ENCODE data around the gene VAMP2.

The VAMP2 gene

DNA sequence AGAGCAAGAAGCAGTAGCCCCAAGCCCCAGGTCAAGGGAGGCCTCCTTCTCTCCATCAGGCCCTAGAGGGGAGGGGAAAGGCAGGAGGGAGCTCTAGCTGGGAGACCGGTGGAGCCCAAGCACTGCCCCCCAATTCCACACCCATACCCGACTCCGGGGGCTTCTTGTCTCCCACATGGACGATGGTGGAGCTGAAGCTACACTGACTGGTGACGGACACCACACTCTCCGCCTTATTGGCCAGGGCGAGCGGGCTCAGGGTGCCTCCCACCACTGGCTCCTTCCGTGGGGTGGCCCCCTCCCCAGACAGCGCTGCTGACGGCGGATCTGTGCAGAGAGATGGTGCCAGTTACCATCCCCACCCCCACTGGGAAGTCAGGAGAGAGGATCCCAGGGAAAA, 16.9 kb downstream of the VAMP2 start:
- peaks cover 4 to 30% of the 10 kb centered on the region in 2 donors for H3K4me1 ChIP-seq (ENCODE audit: control insufficient read depth in 1 of 2, insufficient read depth in 2 of 2, low read length in 2 of 2)
- H3K27ac ChIP-seq (ENCODE audit: low read length), result no peak overlapping the region
- no peaks in the 10 kb centered on the region for H3K27me3 ChIP-seq (ENCODE audit: low read depth, low read length)
- peaks cover 85 to 100% of the 10 kb centered on the region in 2 donors for H3K36me3 ChIP-seq (ENCODE audit: control insufficient read depth in 1 of 2, insufficient read depth in 2 of 2, low read length in 2 of 2)
- H3K9me3 ChIP-seq (ENCODE audit: control insufficient read depth in 1 of 2, low read length in 2 of 2), result no peaks in the 10 kb centered on the region
- H3K4me3 ChIP-seq (ENCODE audit: low read depth in 1 of 2, low read length in 2 of 2), result no peak overlapping the region

- Histone ChIP-seq H3K9me3 (ENCODE audit: control insufficient read depth in 1 of 2, low read length in 2 of 2) (no peaks in the 10 kb centered on the region), H3K27me3 (ENCODE audit: low read depth, low read length) (no peaks in the 10 kb centered on the region), H3K36me3 (ENCODE audit: control insufficient read depth in 1 of 2, insufficient read depth in 2 of 2, low read length in 2 of 2) (peaks cover 85 to 100% of the 10 kb centered on the region in 2 donors), H3K4me1 (ENCODE audit: control insufficient read depth in 1 of 2, insufficient read depth in 2 of 2, low read length in 2 of 2) (peaks cover 0 to 24% of the 10 kb centered on the region in 2 donors), H3K27ac (ENCODE audit: low read length) (no peak overlapping the region), H3K4me3 (ENCODE audit: low read depth in 1 of 2, low read length in 2 of 2) (no peak overlapping the region)
Measured at GRCh38 chr17:8144401-8145231, 18.1 kb downstream of the VAMP2 start.

- no peaks in the 10 kb centered on the region for H3K9me3 ChIP-seq (ENCODE audit: control insufficient read depth in 1 of 2, low read length in 2 of 2)
- no peak overlapping the region for H3K27ac ChIP-seq (ENCODE audit: low read length)
- H3K4me3 ChIP-seq (ENCODE audit: low read depth in 1 of 2, low read length in 2 of 2), result no peak overlapping the region
- peaks cover 83 to 91% of the 10 kb centered on the region in 2 donors for H3K36me3 ChIP-seq (ENCODE audit: control insufficient read depth in 1 of 2, insufficient read depth in 2 of 2, low read length in 2 of 2)
- H3K4me1 ChIP-seq (ENCODE audit: control insufficient read depth in 1 of 2, insufficient read depth in 2 of 2, low read length in 2 of 2), result peaks cover 0 to 22% of the 10 kb centered on the region in 2 donors
- H3K27me3 ChIP-seq (ENCODE audit: low read depth, low read length), result no peaks in the 10 kb centered on the region
Measured at GRCh38 chr17:8143581-8144400, 19.0 kb downstream of the VAMP2 start.

GRCh38 chr17:8142887-8143580, 19.7 kb downstream of the VAMP2 start:
- H3K4me3 ChIP-seq (ENCODE audit: low read depth in 1 of 2, low read length in 2 of 2), result no peak overlapping the region
- peaks cover 0 to 19% of the 10 kb centered on the region in 2 donors for H3K4me1 ChIP-seq (ENCODE audit: control insufficient read depth in 1 of 2, insufficient read depth in 2 of 2, low read length in 2 of 2)
- no peaks in the 10 kb centered on the region for H3K9me3 ChIP-seq (ENCODE audit: control insufficient read depth in 1 of 2, low read length in 2 of 2)
- no peaks in the 10 kb centered on the region for H3K27me3 ChIP-seq (ENCODE audit: low read depth, low read length)
- H3K36me3 ChIP-seq (ENCODE audit: control insufficient read depth in 1 of 2, insufficient read depth in 2 of 2, low read length in 2 of 2), result peaks cover 76 to 84% of the 10 kb centered on the region in 2 donors
- H3K27ac ChIP-seq (ENCODE audit: low read length), result no peak overlapping the region

- peaks cover 0 to 22% of the 10 kb centered on the region in 2 donors for H3K4me1 ChIP-seq (ENCODE audit: control insufficient read depth in 1 of 2, insufficient read depth in 2 of 2, low read length in 2 of 2)
- no peaks in the 10 kb centered on the region for H3K9me3 ChIP-seq (ENCODE audit: control insufficient read depth in 1 of 2, low read length in 2 of 2)
- no peak overlapping the region for H3K4me3 ChIP-seq (ENCODE audit: low read depth in 1 of 2, low read length in 2 of 2)
- H3K36me3 ChIP-seq (ENCODE audit: control insufficient read depth in 1 of 2, insufficient read depth in 2 of 2, low read length in 2 of 2), result peaks cover 69 to 77% of the 10 kb centered on the region in 2 donors
- H3K27me3 ChIP-seq (ENCODE audit: low read depth, low read length), result no peaks in the 10 kb centered on the region
- H3K27ac ChIP-seq (ENCODE audit: low read length), result no peak overlapping the region
Measured at GRCh38 chr17:8142158-8142886, 20.4 kb downstream of the VAMP2 start.

GRCh38 chr17:8141741-8142140, 21.0 kb downstream of the VAMP2 start:
- peaks cover 0 to 22% of the 10 kb centered on the region in 2 donors for H3K4me1 ChIP-seq (ENCODE audit: control insufficient read depth in 1 of 2, insufficient read depth in 2 of 2, low read length in 2 of 2)
- peaks cover 63 to 71% of the 10 kb centered on the region in 2 donors for H3K36me3 ChIP-seq (ENCODE audit: control insufficient read depth in 1 of 2, insufficient read depth in 2 of 2, low read length in 2 of 2)
- H3K9me3 ChIP-seq (ENCODE audit: control insufficient read depth in 1 of 2, low read length in 2 of 2), result no peaks in the 10 kb centered on the region
- no peaks in the 10 kb centered on the region for H3K27me3 ChIP-seq (ENCODE audit: low read depth, low read length)
- H3K27ac ChIP-seq (ENCODE audit: low read length), result no peak overlapping the region
- no peak overlapping the region for H3K4me3 ChIP-seq (ENCODE audit: low read depth in 1 of 2, low read length in 2 of 2)

DNA sequence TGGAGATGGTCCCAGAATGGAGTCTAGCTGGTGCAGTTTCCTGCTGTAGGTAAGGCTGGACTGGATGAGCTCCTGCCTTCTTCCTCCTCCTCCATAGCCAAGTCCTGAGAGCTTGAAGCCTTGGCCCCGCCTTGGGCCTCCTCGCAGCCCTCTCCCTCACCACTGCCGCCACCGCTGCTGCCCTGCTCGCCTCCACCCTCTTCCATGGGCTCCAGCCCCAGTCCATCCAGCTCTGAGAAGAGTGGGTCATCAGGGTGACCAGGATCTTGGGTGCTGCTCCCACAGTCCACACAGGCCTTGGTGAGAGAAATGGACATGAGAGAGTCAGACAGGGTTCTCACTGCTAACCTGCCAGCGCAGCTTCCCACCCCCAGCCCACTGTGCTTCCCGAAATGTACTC, 21.7 kb downstream of the VAMP2 start:
- Histone ChIP-seq H3K27ac (ENCODE audit: low read length) (no peak overlapping the region), H3K27me3 (ENCODE audit: low read depth, low read length) (no peaks in the 10 kb centered on the region), H3K9me3 (ENCODE audit: control insufficient read depth in 1 of 2, low read length in 2 of 2) (no peaks in the 10 kb centered on the region), H3K36me3 (ENCODE audit: control insufficient read depth in 1 of 2, insufficient read depth in 2 of 2, low read length in 2 of 2) (peaks cover 56 to 64% of the 10 kb centered on the region in 2 donors), H3K4me1 (ENCODE audit: control insufficient read depth in 1 of 2, insufficient read depth in 2 of 2, low read length in 2 of 2) (peaks cover 0 to 22% of the 10 kb centered on the region in 2 donors), H3K4me3 (ENCODE audit: low read depth in 1 of 2, low read length in 2 of 2) (no peak overlapping the region)

- no peaks in the 10 kb centered on the region for H3K27me3 ChIP-seq (ENCODE audit: low read depth, low read length)
Measured at GRCh38 chr17:8140065-8141029, 22.4 kb downstream of the VAMP2 start.

DNA sequence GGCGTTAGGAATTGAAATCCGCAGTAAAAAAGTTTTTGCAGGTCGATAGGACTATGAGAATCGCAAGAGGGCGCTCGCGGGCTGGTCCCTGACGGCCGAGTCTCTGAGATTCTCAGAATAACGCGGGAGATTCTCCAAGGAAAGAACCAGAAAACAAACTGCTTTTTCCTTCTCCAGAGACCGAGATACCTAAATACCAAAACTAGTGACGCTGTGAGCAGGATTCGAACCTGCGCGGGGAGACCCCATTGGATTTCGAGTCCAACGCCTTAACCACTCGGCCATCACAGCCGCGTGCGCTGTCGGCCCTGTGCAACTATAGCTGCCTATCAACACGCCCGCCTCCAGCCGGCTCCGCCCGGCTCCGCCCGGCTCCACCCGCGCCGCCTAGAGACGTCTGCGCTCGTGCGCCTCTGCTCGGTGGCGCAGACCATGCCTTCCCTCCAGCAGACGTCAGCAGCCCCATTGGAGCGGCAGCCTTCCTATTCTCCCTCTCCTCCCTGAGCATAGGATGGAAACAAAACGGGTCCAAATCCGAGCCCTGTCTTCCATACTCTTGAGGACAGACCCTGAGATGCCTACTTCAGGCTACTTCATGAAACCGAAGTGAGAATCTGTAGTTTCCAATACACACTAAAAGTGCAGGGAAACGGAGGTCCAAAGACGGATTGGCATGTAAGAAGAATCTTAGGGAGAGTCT, 23.9 kb downstream of the VAMP2 start:
- Histone ChIP-seq H3K4me1 (ENCODE audit: control insufficient read depth in 1 of 2, insufficient read depth in 2 of 2, low read length in 2 of 2) (peaks cover 0 to 22% of the 10 kb centered on the region in 2 donors), H3K27me3 (ENCODE audit: low read depth, low read length) (no peaks in the 10 kb centered on the region), H3K36me3 (ENCODE audit: control insufficient read depth in 1 of 2, insufficient read depth in 2 of 2, low read length in 2 of 2) (peaks cover 37 to 42% of the 10 kb centered on the region in 2 donors), H3K27ac (ENCODE audit: low read length) (peak overlapping the region; percentile 80), H3K4me3 (ENCODE audit: low read depth in 1 of 2, low read length in 2 of 2) (peak overlapping the region; percentile 30 to 43), H3K9me3 (ENCODE audit: control insufficient read depth in 1 of 2, low read length in 2 of 2) (no peaks in the 10 kb centered on the region)

More at GRCh38 chr17:8140065-8141029, 22.4 kb downstream of the VAMP2 start:
- H3K27ac ChIP-seq (ENCODE audit: low read length), result no peak overlapping the region
- no peaks in the 10 kb centered on the region for H3K9me3 ChIP-seq (ENCODE audit: control insufficient read depth in 1 of 2, low read length in 2 of 2)
- H3K36me3 ChIP-seq (ENCODE audit: control insufficient read depth in 1 of 2, insufficient read depth in 2 of 2, low read length in 2 of 2), result peaks cover 50 to 57% of the 10 kb centered on the region in 2 donors
- H3K4me1 ChIP-seq (ENCODE audit: control insufficient read depth in 1 of 2, insufficient read depth in 2 of 2, low read length in 2 of 2), result peaks cover 0 to 22% of the 10 kb centered on the region in 2 donors
- H3K4me3 ChIP-seq (ENCODE audit: low read depth in 1 of 2, low read length in 2 of 2), result no peak overlapping the region

Data from muscle layer of duodenum (tissue), 2 donors.